Immature natural killer cell (primary cell): ENCODE data around the gene PEX11B. TPM values are rescaled to one million over a fixed set of nuclear protein-coding genes. Genes with fewer than 3 reads are reported as not detected.

Experiments used
- DNase-seq, 3 donors: peaks; one replicate each; pipeline ENCODE4 v3.0.0; 2022; ENCODE audit warnings: mixed read lengths in 1 of 3
- H3K27ac Mint-ChIP-seq, 6 donors: one replicate each; pipeline ENCODE4 v1.8.0; 2020; ENCODE audit warnings: mixed read lengths in 6 of 6, mild to moderate bottlenecking in 5 of 6, inconsistent platforms in 4 of 6, moderate library complexity in 3 of 6
- H3K27me3 Mint-ChIP-seq, 3 donors: one replicate each; pipeline ENCODE4 v1.8.0; 2020 to 2021; ENCODE audit warnings: low read depth in 3 of 3, mild to moderate bottlenecking in 3 of 3, mixed read lengths in 3 of 3, moderate library complexity in 3 of 3, inconsistent platforms in 1 of 3
- H3K36me3 Mint-ChIP-seq, 3 donors: one replicate each; pipeline ENCODE4 v1.8.0; 2020; ENCODE audit warnings: mixed read lengths in 3 of 3, inconsistent platforms in 2 of 3, mild to moderate bottlenecking in 2 of 3
- H3K4me1 Mint-ChIP-seq, 2 donors: one replicate each; pipeline ENCODE4 v1.8.0; 2020; ENCODE audit warnings: inconsistent platforms in 2 of 2, mild to moderate bottlenecking in 2 of 2, mixed read lengths in 2 of 2, moderate library complexity in 1 of 2
- H3K4me3 Mint-ChIP-seq, 5 donors: one replicate each; pipeline ENCODE4 v1.8.0; 2020; ENCODE audit warnings: mild to moderate bottlenecking in 5 of 5, mixed read lengths in 5 of 5, inconsistent platforms in 3 of 5, moderate library complexity in 3 of 5
- H3K9me3 Mint-ChIP-seq, 6 donors: one replicate each; pipeline ENCODE4 v1.8.0; 2020; ENCODE audit warnings: mild to moderate bottlenecking in 6 of 6, mixed read lengths in 6 of 6, inconsistent platforms in 4 of 6, moderate library complexity in 3 of 6
- polyA plus RNA-seq, 3 donors: library from polyadenylated mRNA; unstranded; fragments of 300-500 nt; fragmentation: Illumina TruSeq; gene quantifications; one replicate each; pipeline ENCODE4 v1.2.3, GENCODE V29; 2021

The PEX11B gene
- polyA plus RNA-seq, 3 donors from 2014 or later = 40.2 to 73.0 (median 56.9) TPM

DNA sequence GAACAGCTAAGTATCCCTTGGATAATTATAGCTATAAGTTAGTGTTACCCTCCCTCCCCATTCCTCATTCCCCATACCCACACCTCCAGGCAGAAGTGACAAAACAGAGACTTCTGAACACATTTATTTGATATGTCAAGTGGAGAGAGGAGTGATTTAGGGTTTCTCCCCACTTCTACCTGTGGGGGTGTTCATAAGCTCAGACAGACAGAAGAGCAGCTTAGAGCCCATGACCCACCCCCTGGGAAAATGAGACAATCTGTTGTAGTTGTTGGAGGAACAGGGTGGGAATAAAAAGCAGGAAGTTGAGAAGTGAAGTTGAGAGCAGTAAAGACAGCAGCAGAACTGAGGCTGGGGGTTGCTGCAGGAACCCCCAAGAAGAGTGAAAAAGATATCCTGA lies 40.8 kb upstream of the PEX11B start:
- peaks cover 85 to 88% of the 10 kb centered on the region in 2 donors for H3K4me1 Mint-ChIP-seq
- H3K9me3 Mint-ChIP-seq = no peaks in the 10 kb centered on the region
- peaks cover 5 to 9% (median 9%) of the 10 kb centered on the region in 3 donors for H3K27me3 Mint-ChIP-seq
- H3K36me3 Mint-ChIP-seq = no peaks in the 10 kb centered on the region
- H3K4me3 Mint-ChIP-seq = peak overlapping the region; percentile 69 to 99 (median 95)
- H3K27ac Mint-ChIP-seq = peak overlapping the region; percentile 74 to 94 (median 82)
- no peak for DNase-seq

DNA sequence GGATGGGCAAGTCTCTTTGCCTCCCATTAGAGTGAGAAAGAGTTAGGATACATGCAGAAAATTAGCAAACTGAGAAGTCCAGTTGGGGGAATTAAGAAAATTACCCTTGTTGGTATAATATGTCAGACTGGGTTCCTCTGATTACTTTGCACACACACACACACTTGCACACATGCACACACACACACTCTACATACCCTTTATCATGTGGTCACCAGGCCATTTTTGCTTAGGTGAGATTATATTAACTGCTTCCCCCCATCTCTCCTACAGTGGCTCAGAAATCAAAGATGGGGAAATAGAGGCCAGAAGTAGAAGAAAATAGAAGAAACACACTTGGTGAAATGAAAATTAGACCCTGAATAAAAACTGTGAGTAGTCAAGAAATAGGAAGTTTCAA lies 40.2 kb upstream of the PEX11B start:
- peaks cover 85 to 88% of the 10 kb centered on the region in 2 donors for H3K4me1 Mint-ChIP-seq
- DNase-seq = no peak
- no peaks in the 10 kb centered on the region for H3K9me3 Mint-ChIP-seq
- peaks cover 5 to 8% (median 6%) of the 10 kb centered on the region in 3 donors for H3K27me3 Mint-ChIP-seq
- peak overlapping the region; percentile 81 to 94 (median 91) for H3K27ac Mint-ChIP-seq
- no peaks in the 10 kb centered on the region for H3K36me3 Mint-ChIP-seq
- peak overlapping the region in 4 of 5 donors; percentile 84 to 99 (median 92) for H3K4me3 Mint-ChIP-seq

DNA sequence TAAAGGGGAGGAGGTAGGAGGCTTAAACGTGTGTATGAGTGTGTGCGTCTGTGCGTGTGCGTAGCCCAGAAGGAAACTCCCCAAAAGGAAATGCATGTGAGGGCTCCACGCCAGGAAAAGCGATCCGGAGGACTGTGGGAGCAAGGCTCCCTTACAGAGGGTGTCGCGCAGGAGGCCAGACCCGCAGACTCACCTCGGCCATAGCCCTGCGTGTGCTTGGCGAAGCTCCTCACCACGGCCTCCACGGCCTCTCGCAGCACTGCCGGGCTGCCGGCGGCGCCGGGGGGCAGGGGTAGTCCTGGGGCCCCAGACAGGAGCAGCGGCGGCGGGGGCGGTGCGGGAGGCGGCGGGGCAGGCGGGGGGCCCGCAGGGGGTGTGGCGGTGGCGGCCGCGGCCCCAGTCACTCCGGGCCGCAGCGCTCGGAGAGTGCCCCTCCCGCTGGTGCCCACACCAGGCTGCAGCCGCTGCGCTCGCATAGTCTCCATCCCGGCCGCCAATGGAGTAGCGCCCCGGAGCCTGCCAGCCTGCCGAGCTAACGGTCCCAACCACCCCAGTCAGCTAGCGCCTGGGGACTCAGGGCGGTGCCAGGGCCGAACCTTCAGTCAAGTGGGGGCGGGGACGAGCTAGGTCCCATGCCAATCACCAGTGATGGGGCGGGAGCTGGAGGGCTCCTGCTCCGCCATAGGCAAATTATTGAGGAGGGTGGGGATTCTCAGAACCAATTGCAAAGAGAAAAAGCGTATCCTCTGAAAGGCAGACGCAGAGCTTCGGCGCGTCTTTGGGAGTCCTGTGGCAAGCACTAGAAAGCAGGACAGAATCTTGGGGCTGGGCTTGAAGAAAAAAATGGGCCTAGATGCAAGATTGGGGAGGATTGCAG lies 39.2 kb upstream of the PEX11B start, which contains the start of gene LIX1L:
Gene LIX1L (minus strand): TSS at position 575 of the 877 bp plus-strand sequence. CDS start 90 bp downstream, at position 485.
- H3K4me3 Mint-ChIP-seq = peak within 1 kb of the TSS; percentile 88 to 99 (median 98)
- H3K4me1 Mint-ChIP-seq = peaks cover 81 to 82% of the 10 kb centered on the region in 2 donors
- DNase-seq = peak; percentile 92 to 94 (median 93)
- no peaks in the 10 kb centered on the region for H3K9me3 Mint-ChIP-seq
- no peaks in the 10 kb centered on the region for H3K36me3 Mint-ChIP-seq
- H3K27ac Mint-ChIP-seq = peak within 1 kb of the TSS; percentile 91 to 96 (median 94)
- H3K27me3 Mint-ChIP-seq = peaks cover 4 to 8% (median 6%) of the 10 kb centered on the region in 3 donors

DNA sequence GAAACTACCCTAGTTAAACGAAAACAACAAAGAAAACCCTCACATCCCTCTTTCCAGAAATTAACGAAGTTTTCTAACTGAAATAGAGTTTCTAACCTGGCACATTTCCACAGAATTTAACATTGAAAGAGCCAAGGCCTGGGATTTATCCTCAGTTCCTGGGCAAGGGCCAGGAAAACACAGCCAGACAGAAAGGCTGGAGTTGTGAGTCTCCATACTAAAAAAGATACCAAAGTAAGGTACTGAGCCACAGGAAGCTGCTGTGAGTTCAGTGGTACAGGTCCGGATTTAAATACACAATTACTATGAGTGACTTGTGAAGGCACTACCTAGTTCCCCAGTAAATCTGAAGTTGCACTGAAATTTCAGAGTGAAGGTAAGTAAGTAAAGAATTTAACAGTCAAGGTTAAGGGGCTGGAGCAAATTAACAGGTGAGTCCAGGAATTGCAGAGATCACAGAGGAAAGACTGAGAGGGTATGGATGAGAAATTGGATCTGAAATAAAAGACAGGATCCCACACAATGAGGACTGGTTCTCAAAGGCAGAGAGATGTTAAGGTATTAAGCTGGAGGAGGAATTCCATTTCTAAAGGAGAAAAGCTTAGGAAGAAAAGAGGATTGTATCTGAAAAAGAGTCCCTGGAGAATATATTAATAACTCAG lies 38.4 kb upstream of the PEX11B start:
- peak in 1 of 3 donors; percentile 19 for DNase-seq
- Mint-ChIP-seq H3K9me3 (no peaks in the 10 kb centered on the region), H3K4me1 (peaks cover 78 to 80% of the 10 kb centered on the region in 2 donors), H3K36me3 (no peaks in the 10 kb centered on the region), H3K27me3 (peaks cover 2 to 7% (median 5%) of the 10 kb centered on the region in 3 donors), H3K4me3 (peak overlapping the region; percentile 88 to 98 (median 95)), H3K27ac (peak overlapping the region; percentile 86 to 96 (median 94))

DNA sequence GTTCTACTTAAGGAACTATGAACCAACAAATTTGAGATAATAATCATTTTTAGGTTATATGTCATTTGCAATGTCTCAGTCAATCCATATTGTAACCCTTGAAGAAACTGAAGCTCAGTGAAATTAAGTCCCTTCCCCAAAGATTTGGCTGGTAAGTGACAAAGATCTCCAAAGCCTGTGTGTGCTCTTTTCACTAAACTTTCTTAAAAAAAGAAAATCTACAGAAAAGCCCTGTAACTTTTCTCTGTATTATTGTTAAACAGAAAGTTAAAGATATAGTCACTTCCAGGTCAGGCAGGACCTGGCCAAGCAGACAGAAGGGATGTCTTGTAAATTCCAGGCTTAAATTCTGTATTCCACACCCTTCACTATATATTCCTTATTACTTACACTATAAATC lies 37.8 kb upstream of the PEX11B start:
- H3K36me3 Mint-ChIP-seq = no peaks in the 10 kb centered on the region
- H3K27ac Mint-ChIP-seq = peak overlapping the region; percentile 86 to 96 (median 94)
- no peak for DNase-seq
- peaks cover 2 to 5% (median 5%) of the 10 kb centered on the region in 3 donors for H3K27me3 Mint-ChIP-seq
- H3K9me3 Mint-ChIP-seq = no peaks in the 10 kb centered on the region
- peak overlapping the region; percentile 88 to 98 (median 95) for H3K4me3 Mint-ChIP-seq
- H3K4me1 Mint-ChIP-seq = peaks cover 78 to 80% of the 10 kb centered on the region in 2 donors

DNA sequence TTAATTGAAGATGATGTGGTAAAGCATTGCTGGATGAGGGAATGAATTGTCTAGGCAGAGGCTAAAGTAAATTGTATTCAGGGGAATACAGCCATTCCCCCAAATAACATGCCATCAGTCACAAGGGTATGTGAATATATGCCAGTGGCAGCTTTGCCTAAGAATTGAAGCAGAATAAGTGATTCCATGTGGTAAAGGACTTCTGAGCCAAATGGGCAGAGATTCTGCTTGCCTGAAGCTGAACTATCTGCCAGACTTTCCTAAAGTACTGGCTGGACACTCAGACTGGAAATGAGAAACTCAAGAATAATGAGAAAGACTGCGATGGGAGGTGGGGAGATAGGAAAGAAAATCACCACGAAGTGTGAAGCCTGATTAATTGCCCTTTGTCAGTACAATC lies 36.9 kb upstream of the PEX11B start:
- peaks cover 81 to 87% of the 10 kb centered on the region in 2 donors for H3K4me1 Mint-ChIP-seq
- peak overlapping the region; percentile 1 to 94 (median 33) for H3K27ac Mint-ChIP-seq
- peaks cover 0 to 5% (median 2%) of the 10 kb centered on the region in 3 donors for H3K27me3 Mint-ChIP-seq
- no peaks in the 10 kb centered on the region for H3K9me3 Mint-ChIP-seq
- H3K36me3 Mint-ChIP-seq = no peaks in the 10 kb centered on the region
- no peak for DNase-seq
- H3K4me3 Mint-ChIP-seq = peak overlapping the region in 3 of 5 donors; percentile 9 to 22 (median 13)

DNA sequence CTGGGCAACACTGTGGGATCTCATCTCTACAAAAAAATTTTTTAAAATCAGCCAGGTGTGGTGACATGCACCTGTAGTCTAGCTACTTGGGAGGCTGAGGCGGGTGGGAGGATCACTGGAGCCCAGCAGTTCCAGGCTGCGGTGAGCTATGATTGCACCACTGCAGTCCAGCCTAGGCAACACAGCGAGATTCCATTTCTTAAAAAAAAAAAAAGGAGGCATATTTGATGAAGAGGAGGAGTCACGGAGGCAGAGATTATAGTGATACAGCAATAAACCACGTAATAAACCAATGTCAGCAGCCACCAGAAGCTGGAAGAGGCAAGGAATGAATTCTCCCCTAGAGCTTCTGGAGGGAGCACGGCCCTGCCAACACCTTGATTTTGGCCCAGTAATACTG lies 35.3 kb upstream of the PEX11B start:
- Mint-ChIP-seq H3K4me1 (peaks cover 79 to 87% of the 10 kb centered on the region in 2 donors), H3K9me3 (no peaks in the 10 kb centered on the region), H3K27me3 (peaks cover 0 to 4% (median 0%) of the 10 kb centered on the region in 3 donors), H3K4me3 (peak overlapping the region in 1 of 5 donors; percentile 33), H3K36me3 (peaks cover 0 to 3% (median 0%) of the 10 kb centered on the region in 3 donors), H3K27ac (peak overlapping the region in 1 of 6 donors; percentile 25)
- no peak for DNase-seq

DNA sequence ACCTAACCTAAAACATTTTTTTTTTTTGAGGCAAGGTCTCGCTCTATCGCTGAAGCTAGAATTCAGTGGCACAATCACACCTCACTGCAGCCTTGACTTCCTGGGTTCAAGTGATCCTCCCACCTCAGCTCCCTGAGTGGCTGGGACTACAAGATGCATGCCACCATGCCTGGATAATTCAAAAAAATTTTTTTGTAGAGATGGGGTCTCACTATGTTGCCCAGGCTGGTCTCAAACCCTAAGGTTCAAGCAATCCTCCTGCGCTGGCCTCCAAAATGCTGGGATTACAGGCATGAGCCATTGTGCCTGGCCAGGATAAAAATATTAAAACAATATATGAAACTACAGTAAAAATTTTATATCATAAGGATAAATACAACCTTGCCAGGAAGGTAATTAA lies 34.4 kb upstream of the PEX11B start:
- H3K27ac Mint-ChIP-seq = no peak overlapping the region
- peaks cover 0 to 4% (median 0%) of the 10 kb centered on the region in 3 donors for H3K27me3 Mint-ChIP-seq
- no peak overlapping the region for H3K4me3 Mint-ChIP-seq
- H3K4me1 Mint-ChIP-seq = peaks cover 69 to 79% of the 10 kb centered on the region in 2 donors
- no peaks in the 10 kb centered on the region for H3K9me3 Mint-ChIP-seq
- DNase-seq = no peak
- peaks cover 0 to 3% (median 0%) of the 10 kb centered on the region in 3 donors for H3K36me3 Mint-ChIP-seq

DNA sequence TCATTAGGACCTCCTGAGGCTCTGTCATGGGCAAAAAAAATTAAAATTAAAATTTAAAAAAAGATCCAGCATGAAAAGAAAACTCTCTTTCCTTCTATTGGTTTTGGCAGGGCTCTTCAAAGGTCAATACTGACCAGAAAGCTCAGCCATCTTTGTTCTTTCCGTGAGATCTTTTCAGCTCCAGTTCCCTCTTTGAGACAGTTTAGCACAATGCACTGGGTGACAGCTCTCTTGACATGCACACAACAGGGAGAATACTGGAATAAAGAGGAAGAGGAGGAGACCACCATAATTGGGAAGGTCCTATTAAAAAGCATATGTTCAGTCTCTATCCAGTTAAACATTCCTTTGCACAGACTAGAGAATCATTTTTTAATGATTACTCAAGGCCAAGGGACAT lies 33.0 kb upstream of the PEX11B start:
- no peaks in the 10 kb centered on the region for H3K27me3 Mint-ChIP-seq
- no peak for DNase-seq
- no peak overlapping the region for H3K4me3 Mint-ChIP-seq
- peaks cover 0 to 6% (median 0%) of the 10 kb centered on the region in 3 donors for H3K36me3 Mint-ChIP-seq
- H3K4me1 Mint-ChIP-seq = peaks cover 59 to 69% of the 10 kb centered on the region in 2 donors
- H3K9me3 Mint-ChIP-seq = no peaks in the 10 kb centered on the region
- H3K27ac Mint-ChIP-seq = peak overlapping the region in 2 of 6 donors; percentile 21 to 58

DNA sequence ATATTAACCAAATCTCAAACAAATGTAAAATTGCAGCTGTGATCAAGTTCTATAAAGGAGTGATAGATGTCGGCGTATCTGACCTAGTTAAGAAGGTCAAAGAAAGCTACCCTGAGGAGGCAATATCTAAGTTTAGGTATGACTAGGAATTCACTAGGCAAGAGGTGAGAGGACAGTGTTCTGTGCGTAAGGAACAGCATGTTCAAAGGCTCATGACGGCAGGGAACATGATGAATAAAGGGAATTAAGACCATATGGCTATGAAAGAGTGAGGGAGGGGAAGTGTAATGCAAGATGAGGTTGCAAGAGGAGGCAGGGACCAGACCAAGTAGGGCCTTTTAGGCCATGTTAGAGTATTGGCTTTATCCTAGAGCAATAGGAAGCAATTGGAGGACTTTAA lies 30.7 kb upstream of the PEX11B start:
- Mint-ChIP-seq H3K4me1 (peaks cover 36 to 46% of the 10 kb centered on the region in 2 donors), H3K9me3 (no peaks in the 10 kb centered on the region), H3K36me3 (peaks cover 3 to 6% (median 6%) of the 10 kb centered on the region in 3 donors), H3K4me3 (peak overlapping the region in 1 of 5 donors; percentile 27), H3K27ac (peak overlapping the region in 3 of 6 donors; percentile 29 to 87 (median 84)), H3K27me3 (no peaks in the 10 kb centered on the region)
- DNase-seq = no peak

DNA sequence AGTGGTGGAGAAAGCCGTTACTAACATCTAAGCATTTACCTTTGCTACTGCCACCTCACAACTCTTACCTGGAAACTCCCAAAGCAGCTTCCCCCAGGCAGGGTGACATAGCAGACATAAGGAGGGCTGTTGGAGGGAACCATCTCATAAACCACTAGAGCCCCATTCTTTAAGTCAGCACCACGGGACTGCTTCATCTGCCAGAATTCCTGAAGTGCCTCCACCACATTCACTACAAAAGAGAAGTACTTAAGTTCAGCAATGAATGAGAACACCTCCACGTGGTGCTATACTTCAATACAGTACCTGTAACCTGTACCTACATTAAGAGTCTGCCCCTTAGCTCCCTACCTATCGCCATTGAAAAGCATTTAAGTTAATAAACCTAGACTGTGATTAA lies 29.0 kb upstream of the PEX11B start:
- H3K4me1 Mint-ChIP-seq = peaks cover 27 to 34% of the 10 kb centered on the region in 2 donors

DNA sequence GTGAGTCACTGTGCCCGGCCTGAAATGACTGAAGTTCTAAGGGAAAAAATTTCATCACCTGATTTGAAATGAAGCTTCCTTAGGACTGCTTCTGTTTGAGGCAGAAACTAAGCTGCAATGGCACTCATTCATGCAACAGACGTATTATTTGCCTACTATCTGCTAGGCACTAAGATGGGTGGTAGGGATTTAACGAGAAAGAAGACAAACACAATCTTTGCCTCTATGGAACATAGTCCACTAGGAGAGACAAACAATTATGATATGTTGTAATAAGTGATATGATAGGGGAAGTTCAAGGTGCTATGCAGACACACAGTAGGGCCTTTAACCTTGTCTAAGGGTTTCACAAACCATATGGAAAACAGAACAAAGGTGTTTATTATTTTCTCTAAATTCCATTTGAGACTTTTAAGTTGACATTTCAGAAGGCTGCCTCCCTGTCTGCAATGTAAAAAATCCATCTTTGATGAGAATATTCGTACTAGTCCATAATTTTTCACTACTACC lies 28.0 kb upstream of the PEX11B start:
- Mint-ChIP-seq H3K27me3 (no peaks in the 10 kb centered on the region), H3K4me3 (no peak overlapping the region), H3K36me3 (peaks cover 9 to 26% (median 18%) of the 10 kb centered on the region in 3 donors), H3K4me1 (peaks cover 20 to 26% of the 10 kb centered on the region in 2 donors), H3K27ac (peak overlapping the region in 1 of 6 donors; percentile 21), H3K9me3 (no peaks in the 10 kb centered on the region)
- no peak for DNase-seq

More for the DNA sequence above, 29.0 kb upstream of the PEX11B start:
- Mint-ChIP-seq H3K36me3 (peaks cover 3 to 16% (median 13%) of the 10 kb centered on the region in 3 donors), H3K4me3 (no peak overlapping the region), H3K27me3 (no peaks in the 10 kb centered on the region), H3K9me3 (no peaks in the 10 kb centered on the region), H3K27ac (no peak overlapping the region)
- DNase-seq = no peak

DNA sequence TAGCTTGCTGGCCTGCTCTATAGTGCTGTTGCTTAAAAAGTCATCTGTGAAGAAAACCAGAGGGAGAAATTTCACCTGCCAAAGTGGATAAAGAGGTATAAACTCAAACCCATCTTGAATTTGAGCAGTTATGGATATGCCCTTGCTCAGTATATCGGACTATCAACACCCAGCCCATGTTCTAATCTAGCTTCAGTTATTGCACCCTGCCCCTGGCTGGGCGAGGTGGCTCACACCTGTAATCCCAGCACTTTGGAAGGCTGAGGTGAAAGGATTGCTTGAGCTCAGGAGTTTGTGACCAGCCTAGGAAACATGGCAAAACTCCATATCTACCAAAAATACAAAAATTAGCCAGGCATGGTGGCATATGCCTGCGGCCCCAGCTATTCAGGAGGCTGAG lies 26.0 kb upstream of the PEX11B start:
- Mint-ChIP-seq H3K27me3 (no peaks in the 10 kb centered on the region), H3K36me3 (peaks cover 9 to 27% (median 21%) of the 10 kb centered on the region in 3 donors), H3K4me3 (no peak overlapping the region), H3K4me1 (peaks cover 4 to 7% of the 10 kb centered on the region in 2 donors), H3K27ac (peak overlapping the region in 3 of 6 donors; percentile 6 to 52 (median 26)), H3K9me3 (no peaks in the 10 kb centered on the region)
- no peak for DNase-seq
